Liver (tissue), 9 donors: ENCODE results near the gene PRODH. TPM values are rescaled to one million over a fixed set of nuclear protein-coding genes. Genes with fewer than 3 reads are reported as not detected.
"Not testable (repeated sequence)": the region's sequence is repeated elsewhere in the genome, so short reads cannot be mapped to it uniquely, and the experiment has no call there.

ENCODE experiments used
- DNase-seq: peaks from one replicate; pipeline ENCODE4 v3.0.0-alpha.2; 2017; ENCODE audit warnings: low spot score
- H3K27ac ChIP-seq, 2 donors: one replicate each; pipeline ENCODE4 v1.7.0; 2013; ENCODE audit warnings: inconsistent platforms in 2 of 2, low read length in 2 of 2, control low read depth in 1 of 2, low read depth in 1 of 2, mild to moderate bottlenecking in 1 of 2
- H3K27me3 ChIP-seq, 4 donors: one replicate each; pipeline versions ENCODE4 v1.6.1 to v1.7.0; 2013; ENCODE audit warnings: low read length in 3 of 4, inconsistent platforms in 1 of 4, mild to moderate bottlenecking in 1 of 4, moderate library complexity in 1 of 4; ENCODE audit not compliant: control insufficient read depth in 4 of 4, insufficient read depth in 4 of 4
- H3K36me3 ChIP-seq, 4 donors: one replicate each; pipeline versions ENCODE4 v1.6.1 to v1.7.0; 2013; ENCODE audit warnings: low read length in 3 of 4, mild to moderate bottlenecking in 3 of 4, low read depth in 1 of 4, moderate library complexity in 1 of 4; ENCODE audit not compliant: control insufficient read depth in 4 of 4, insufficient read depth in 3 of 4
- H3K4me1 ChIP-seq, 4 donors: one replicate each; pipeline versions ENCODE4 v1.6.1 to v1.7.0; 2013; ENCODE audit warnings: low read length in 3 of 4, mild to moderate bottlenecking in 3 of 4, moderate library complexity in 1 of 4; ENCODE audit not compliant: control insufficient read depth in 4 of 4, insufficient read depth in 4 of 4
- H3K4me3 ChIP-seq, 3 donors: one replicate each; pipeline versions ENCODE4 v1.6.1 to v1.7.0; 2013; ENCODE audit warnings: low read length in 3 of 3, control low read depth in 1 of 3, low read depth in 1 of 3, mild to moderate bottlenecking in 1 of 3
- H3K9ac ChIP-seq, 2 donors: one replicate each; pipeline ENCODE4 v1.7.0; 2013; ENCODE audit warnings: low read length in 2 of 2, mild to moderate bottlenecking in 2 of 2, moderate library complexity in 2 of 2, control low read depth in 1 of 2, low read depth in 1 of 2
- H3K9me3 ChIP-seq, 4 donors: one replicate each; pipeline versions ENCODE4 v1.6.1 to v1.7.0; 2013; ENCODE audit warnings: low read length in 3 of 4; ENCODE audit not compliant: control insufficient read depth in 4 of 4
- WGBS: extraction: QIAGEN DNeasy Blood & Tissue Kit; methylation state at CpG from one replicate; pipeline ENCODE4 v1.1.7; 2013; 5-methylcytosine and 5-hydroxymethylcytosine counted together
- polyA plus RNA-seq, 2 donors: library from polyadenylated mRNA; stranded (reverse) in 1 of 2; unstranded in 1 of 2; fragments of 200-250 nt in 1 of 2; fragments of >200 nt in 1 of 2; fragmentation: Nextera tagmentation in 1 of 2; extraction: Ambion mirVana in 1 of 2; gene quantifications; one replicate each; pipeline versions ENCODE4 v1.2.1 to v1.2.3, GENCODE V29; 2013 to 2015
- total RNA-seq, 2 donors: library from RNA; depleted of rRNA; stranded (reverse); fragments of >200 nt; gene quantifications; one replicate each; pipeline ENCODE4 v1.2.3, GENCODE V29; 2014
- donor health status: healthy.
- donor health status: healthy.
- donor health status: healthy.
- donor health status: healthy.
- donor health status: healthy.

The PRODH gene
- total and polyA plus RNA-seq, 4 donors: 1.2 to 4.1 (median 1.6) TPM; not detected in 1

DNA sequence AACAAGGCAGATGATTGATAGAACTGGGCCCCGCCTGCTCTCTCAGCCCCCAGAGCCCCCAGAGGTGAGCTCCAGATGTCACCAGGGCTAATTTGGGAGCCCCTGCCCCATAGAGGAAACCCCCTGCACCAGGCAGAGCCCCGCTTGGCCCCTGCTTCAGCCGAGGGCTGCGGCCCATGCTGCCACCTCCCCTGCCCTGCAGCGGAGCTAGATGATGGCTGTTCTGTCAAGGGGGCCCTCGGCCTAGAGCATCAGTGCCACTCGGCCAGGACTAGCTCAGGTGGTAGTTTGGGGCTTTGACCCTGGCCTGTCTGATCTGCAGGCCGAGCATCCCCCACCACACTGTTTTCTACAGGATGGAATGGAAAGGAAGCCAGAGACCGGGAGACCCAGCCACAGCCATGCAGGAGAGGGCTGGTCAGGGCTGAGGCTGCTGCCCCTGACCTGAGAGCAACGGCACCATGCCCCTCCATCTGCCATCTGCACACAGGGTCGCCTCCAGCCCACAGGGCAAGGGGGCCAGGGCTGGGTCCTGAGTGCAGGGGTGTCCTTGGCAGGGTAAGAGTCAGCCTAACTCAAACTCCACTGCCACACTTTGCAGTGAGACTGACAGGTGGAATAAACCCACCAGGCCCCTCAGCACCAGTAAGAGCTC is 24.2 kb upstream of the PRODH start:
- not testable (repeated sequence) for H3K4me1 ChIP-seq, H3K27me3 ChIP-seq, H3K9ac ChIP-seq, H3K9me3 ChIP-seq, H3K36me3 ChIP-seq, H3K4me3 ChIP-seq, H3K27ac ChIP-seq, DNase-seq
- WGBS: 84% methylated on average over 10 of the region's 11 CpGs

- not testable (repeated sequence) for H3K9me3 ChIP-seq, H3K9ac ChIP-seq, DNase-seq, H3K4me1 ChIP-seq, H3K27ac ChIP-seq, H3K4me3 ChIP-seq, H3K36me3 ChIP-seq, H3K27me3 ChIP-seq
- WGBS: 84% methylated on average over 12 of the region's 12 CpGs
Observed at GRCh38 chr22:18959741-18960140, 23.6 kb upstream of the PRODH start.

GRCh38 chr22:18959266-18959665 is 23.2 kb upstream of the PRODH start:
- H3K27ac ChIP-seq, H3K36me3 ChIP-seq, H3K27me3 ChIP-seq, H3K4me1 ChIP-seq, H3K9ac ChIP-seq, DNase-seq, H3K9me3 ChIP-seq, H3K4me3 ChIP-seq: not testable (repeated sequence)
- WGBS: 84% methylated on average over 6 of the region's 6 CpGs

DNA sequence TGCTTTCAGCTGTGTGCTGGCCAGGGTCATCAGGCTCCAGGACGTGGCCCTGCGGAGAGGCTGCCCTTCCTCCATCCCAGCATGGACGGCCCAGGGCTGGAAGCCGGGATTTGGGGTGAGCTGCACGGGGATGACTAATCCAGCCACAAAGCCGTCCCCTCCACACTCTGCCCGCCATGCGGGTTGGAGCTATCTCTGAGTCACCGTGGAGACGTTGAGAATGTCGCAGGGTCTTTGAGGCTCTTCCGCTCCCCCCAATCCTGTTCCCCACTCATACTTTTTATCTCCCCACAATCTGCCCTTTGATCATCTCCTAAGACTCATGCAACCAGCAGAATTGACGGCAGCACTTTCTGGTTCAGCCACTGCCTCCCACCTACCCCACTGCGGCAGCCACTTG is 22.6 kb upstream of the PRODH start:
- WGBS: 68% methylated on average over 14 of the region's 14 CpGs
- H3K36me3 ChIP-seq, H3K9ac ChIP-seq, H3K27me3 ChIP-seq, DNase-seq, H3K27ac ChIP-seq, H3K9me3 ChIP-seq, H3K4me1 ChIP-seq, H3K4me3 ChIP-seq: not testable (repeated sequence)

- WGBS: 88% methylated on average over 18 of the region's 18 CpGs
- H3K27ac ChIP-seq, H3K9me3 ChIP-seq, H3K9ac ChIP-seq, H3K36me3 ChIP-seq, DNase-seq, H3K27me3 ChIP-seq, H3K4me1 ChIP-seq, H3K4me3 ChIP-seq: not testable (repeated sequence)
Observed at GRCh38 chr22:18958321-18958705, 22.2 kb upstream of the PRODH start.

- WGBS: 84% methylated on average over 15 of the region's 18 CpGs
- not testable (repeated sequence) for H3K4me1 ChIP-seq, H3K9ac ChIP-seq, H3K4me3 ChIP-seq, H3K9me3 ChIP-seq, H3K27me3 ChIP-seq, H3K36me3 ChIP-seq, DNase-seq, H3K27ac ChIP-seq
Observed at GRCh38 chr22:18957621-18958320, 21.7 kb upstream of the PRODH start.

- not testable (repeated sequence) for H3K36me3 ChIP-seq, H3K9me3 ChIP-seq, H3K9ac ChIP-seq, H3K27me3 ChIP-seq, H3K4me1 ChIP-seq, DNase-seq, H3K4me3 ChIP-seq, H3K27ac ChIP-seq
- WGBS: 82% methylated on average over 15 of the region's 15 CpGs
Observed at GRCh38 chr22:18956956-18957355, 20.9 kb upstream of the PRODH start.

- DNase-seq, H3K9me3 ChIP-seq, H3K27me3 ChIP-seq, H3K4me1 ChIP-seq, H3K27ac ChIP-seq, H3K36me3 ChIP-seq, H3K9ac ChIP-seq, H3K4me3 ChIP-seq: not testable (repeated sequence)
- WGBS: 83% methylated on average over 15 of the region's 15 CpGs
Observed at GRCh38 chr22:18956121-18956895, 20.2 kb upstream of the PRODH start.
